CD4-positive, CD25-positive, alpha-beta regulatory T cell (primary cell): Measurements from ENCODE around the gene DHX29. TPM values are rescaled to one million over a fixed set of nuclear protein-coding genes. Genes with fewer than 3 reads are reported as not detected.

Source experiments
- ATAC-seq, 2 donors: fragments of 150-1000 bp; cut with Tn5 transposase; one replicate each; pipeline ENCODE4 v1.10.0; 2021; ENCODE audit warnings: low read depth in 2 of 2, moderate number of reproducible peaks in 2 of 2, moderate library complexity in 1 of 2
- DNase-seq, 3 donors: peaks; one replicate each; pipeline versions ENCODE4 v3.0.0 to v3.0.0-alpha.2; 2012 to 2022; ENCODE audit warnings: mixed read lengths in 1 of 3
- H3K27ac ChIP-seq: one replicate; pipeline ENCODE4 v1.7.0; 2013; ENCODE audit warnings: mild to moderate bottlenecking, low read length; ENCODE audit not compliant: insufficient read depth, poor library complexity, severe bottlenecking
- H3K27me3 ChIP-seq: one replicate; pipeline ENCODE4 v1.7.0; 2013; ENCODE audit warnings: low read length; ENCODE audit not compliant: control insufficient read depth, insufficient read depth
- H3K36me3 ChIP-seq: one replicate; pipeline ENCODE4 v1.7.0; 2013; ENCODE audit warnings: mild to moderate bottlenecking, low read length, moderate library complexity; ENCODE audit not compliant: control insufficient read depth, insufficient read depth
- H3K4me1 ChIP-seq: 2 replicates; pipeline ENCODE4 v1.7.0; 2013; ENCODE audit warnings: mild to moderate bottlenecking, low read length; ENCODE audit not compliant: insufficient read depth, control insufficient read depth, poor library complexity, severe bottlenecking
- H3K4me3 ChIP-seq: one replicate; pipeline ENCODE4 v1.7.0; 2013; ENCODE audit warnings: low read depth, mild to moderate bottlenecking, low read length, moderate library complexity
- H3K9me3 ChIP-seq, 2 experiments: 1 replicate in 1 of 2; 2 replicates in 1 of 2; pipeline ENCODE4 v1.7.0; 2013; ENCODE audit warnings: low read length in 2 of 2, mild to moderate bottlenecking in 1 of 2, moderate library complexity in 1 of 2; ENCODE audit not compliant: control insufficient read depth in 2 of 2
- H3K27ac Mint-ChIP-seq, 3 donors: one replicate each; pipeline ENCODE4 v1.8.0; 2020 to 2022; ENCODE audit warnings: mild to moderate bottlenecking in 3 of 3, mixed read lengths in 3 of 3, moderate library complexity in 2 of 3
- H3K27me3 Mint-ChIP-seq: one replicate; pipeline ENCODE4 v1.8.0; 2022; ENCODE audit warnings: mild to moderate bottlenecking, mixed read lengths
- H3K36me3 Mint-ChIP-seq: one replicate; pipeline ENCODE4 v1.8.0; 2020; ENCODE audit warnings: mixed read lengths
- H3K4me1 Mint-ChIP-seq, 4 donors: one replicate each; pipeline ENCODE4 v1.8.0; 2020 to 2022; ENCODE audit warnings: mixed read lengths in 4 of 4, mild to moderate bottlenecking in 1 of 4
- H3K4me3 Mint-ChIP-seq, 4 donors: one replicate each; pipeline ENCODE4 v1.8.0; 2020 to 2022; ENCODE audit warnings: mild to moderate bottlenecking in 4 of 4, mixed read lengths in 4 of 4, moderate library complexity in 3 of 4
- H3K9me3 Mint-ChIP-seq, 7 donors: one replicate each; pipeline ENCODE4 v1.8.0; 2020 to 2022; ENCODE audit warnings: mixed read lengths in 7 of 7, mild to moderate bottlenecking in 3 of 7, moderate library complexity in 2 of 7
- polyA plus RNA-seq, 4 donors: library from polyadenylated mRNA; unstranded; fragments of 300-500 nt; fragmentation: Illumina TruSeq; gene quantifications; one replicate each; pipeline ENCODE4 v1.2.3, GENCODE V29; 2021
- total RNA-seq: library from RNA; stranded (reverse); gene quantifications from one replicate; pipeline ENCODE4 v1.2.3, GENCODE V29; 2022

The DHX29 gene
- total and polyA plus RNA-seq, 5 donors from 2014 or later, result 12.5 to 28.5 (median 14.8) TPM

- Histone ChIP-seq H3K36me3 (peaks cover 3% of the 10 kb centered on the region), H3K4me1 (no peaks in the 10 kb centered on the region), H3K4me3 (no peak overlapping the region), H3K9me3 (peaks cover 10% of the 10 kb centered on the region in 2 experiments), H3K27me3 (peaks cover 6% of the 10 kb centered on the region), H3K27ac (no peak overlapping the region)
- no peak overlapping the region for H3K27ac Mint-ChIP-seq
- ATAC-seq (no peak), DNase-seq (no peak)
- H3K36me3 Mint-ChIP-seq, result peaks cover 8% of the 10 kb centered on the region
- peaks cover 21% of the 10 kb centered on the region for H3K27me3 Mint-ChIP-seq
- peaks cover 0 to 13% (median 3%) of the 10 kb centered on the region in 7 donors for H3K9me3 Mint-ChIP-seq
- H3K4me3 Mint-ChIP-seq, result no peak overlapping the region
- H3K4me1 Mint-ChIP-seq, result no peaks in the 10 kb centered on the region
Measured at GRCh38 chr5:55250064-55250463, 57.4 kb downstream of the DHX29 start.

GRCh38 chr5:55241746-55242145 is 65.7 kb downstream of the DHX29 start:
- Mint-ChIP-seq H3K4me1 (no peaks in the 10 kb centered on the region), H3K36me3 (no peaks in the 10 kb centered on the region), H3K4me3 (no peak overlapping the region), H3K27ac (no peak overlapping the region), H3K27me3 (peaks cover 50% of the 10 kb centered on the region), H3K9me3 (no peaks in the 10 kb centered on the region)
- DNase-seq (no peak), ATAC-seq (no peak)
- H3K9me3 ChIP-seq, result no peaks in the 10 kb centered on the region
- no peak overlapping the region for H3K4me3 ChIP-seq
- H3K36me3 ChIP-seq, result no peaks in the 10 kb centered on the region
- no peak overlapping the region for H3K27ac ChIP-seq
- H3K27me3 ChIP-seq, result peaks cover 34% of the 10 kb centered on the region
- H3K4me1 ChIP-seq, result no peaks in the 10 kb centered on the region

- Histone ChIP-seq H3K4me1 (peaks cover 25% of the 10 kb centered on the region), H3K36me3 (no peaks in the 10 kb centered on the region), H3K27ac (no peak overlapping the region), H3K4me3 (no peak overlapping the region), H3K27me3 (peaks cover 38% of the 10 kb centered on the region), H3K9me3 (no peaks in the 10 kb centered on the region)
- no peaks in the 10 kb centered on the region for H3K36me3 Mint-ChIP-seq
- DNase-seq, result no peak
- H3K27me3 Mint-ChIP-seq, result peaks cover 70% of the 10 kb centered on the region
- H3K27ac Mint-ChIP-seq, result no peak overlapping the region
- H3K4me3 Mint-ChIP-seq, result no peak overlapping the region
- no peak for ATAC-seq
- H3K4me1 Mint-ChIP-seq, result peaks cover 5 to 20% (median 16%) of the 10 kb centered on the region in 4 donors
- H3K9me3 Mint-ChIP-seq, result peaks cover 0 to 2% (median 0%) of the 10 kb centered on the region in 7 donors
Measured at GRCh38 chr5:55236800-55237199, 70.7 kb downstream of the DHX29 start.

GRCh38 chr5:55234121-55234700 is 73.3 kb downstream of the DHX29 start:
- DNase-seq, result peak in 1 of 3 donors; percentile 11
- H3K4me3 ChIP-seq, result peak overlapping the region; percentile 40
- H3K27ac ChIP-seq, result no peak overlapping the region
- peaks cover 35% of the 10 kb centered on the region for H3K4me1 ChIP-seq
- ATAC-seq, result no peak
- no peaks in the 10 kb centered on the region for H3K36me3 ChIP-seq
- Mint-ChIP-seq H3K4me3 (peak overlapping the region; percentile 81 to 90 (median 85)), H3K27ac (no peak overlapping the region), H3K36me3 (no peaks in the 10 kb centered on the region), H3K27me3 (peaks cover 81% of the 10 kb centered on the region), H3K4me1 (peaks cover 7 to 39% (median 25%) of the 10 kb centered on the region in 4 donors), H3K9me3 (peaks cover 0 to 2% (median 0%) of the 10 kb centered on the region in 7 donors)
- H3K9me3 ChIP-seq, result no peaks in the 10 kb centered on the region
- H3K27me3 ChIP-seq, result peaks cover 49% of the 10 kb centered on the region

GRCh38 chr5:55232985-55233928 is 74.2 kb downstream of the DHX29 start, which contains the start of gene CCNO:
Gene CCNO, minus strand, starts transcription at chr5:55233608. Its CDS starts 85 bp downstream, at chr5:55233523.
- H3K27me3 Mint-ChIP-seq, result peaks cover 83% of the 10 kb centered on the region
- peak within 1 kb of the TSS; percentile 81 to 90 (median 86) for H3K4me3 Mint-ChIP-seq
- Histone ChIP-seq H3K4me1 (peaks cover 35% of the 10 kb centered on the region), H3K36me3 (no peaks in the 10 kb centered on the region), H3K4me3 (peak within 1 kb of the TSS; percentile 72), H3K27me3 (peaks cover 53% of the 10 kb centered on the region), H3K9me3 (no peaks in the 10 kb centered on the region), H3K27ac (no peak within 1 kb of the TSS)
- H3K9me3 Mint-ChIP-seq, result peaks cover 0 to 2% (median 0%) of the 10 kb centered on the region in 7 donors
- no peaks in the 10 kb centered on the region for H3K36me3 Mint-ChIP-seq
- ATAC-seq, result peak; percentile 69 to 73
- DNase-seq, result peak; percentile 22 to 70 (median 53)
- peaks cover 7 to 45% (median 29%) of the 10 kb centered on the region in 4 donors for H3K4me1 Mint-ChIP-seq
- H3K27ac Mint-ChIP-seq, result no peak within 1 kb of the TSS

- H3K27ac Mint-ChIP-seq, result no peak overlapping the region
- peak overlapping the region; percentile 72 for H3K4me3 ChIP-seq
- DNase-seq, result peak in 1 of 3 donors; percentile 9
Measured at GRCh38 chr5:55232271-55232984, 75.1 kb downstream of the DHX29 start.

GRCh38 chr5:55231919-55232270 is 75.6 kb downstream of the DHX29 start:
- peaks cover 44% of the 10 kb centered on the region for H3K4me1 ChIP-seq
- H3K9me3 ChIP-seq, result no peaks in the 10 kb centered on the region
- peaks cover 0 to 4% (median 0%) of the 10 kb centered on the region in 7 donors for H3K9me3 Mint-ChIP-seq
- H3K4me3 Mint-ChIP-seq, result peak overlapping the region; percentile 75 to 87 (median 82)
- no peaks in the 10 kb centered on the region for H3K36me3 Mint-ChIP-seq
- no peak for ATAC-seq
- H3K4me3 ChIP-seq, result peak overlapping the region; percentile 26
- H3K4me1 Mint-ChIP-seq, result peaks cover 7 to 53% (median 34%) of the 10 kb centered on the region in 4 donors
- no peak overlapping the region for H3K27ac ChIP-seq
- no peak overlapping the region for H3K27ac Mint-ChIP-seq
- H3K27me3 Mint-ChIP-seq, result peaks cover 88% of the 10 kb centered on the region
- H3K36me3 ChIP-seq, result no peaks in the 10 kb centered on the region
- H3K27me3 ChIP-seq, result peaks cover 48% of the 10 kb centered on the region
- DNase-seq, result no peak

More at GRCh38 chr5:55232271-55232984, 75.1 kb downstream of the DHX29 start:
- Histone ChIP-seq H3K27me3 (peaks cover 53% of the 10 kb centered on the region), H3K4me1 (peaks cover 39% of the 10 kb centered on the region), H3K9me3 (no peaks in the 10 kb centered on the region), H3K27ac (no peak overlapping the region), H3K36me3 (no peaks in the 10 kb centered on the region)
- peaks cover 91% of the 10 kb centered on the region for H3K27me3 Mint-ChIP-seq
- peak overlapping the region; percentile 75 to 87 (median 82) for H3K4me3 Mint-ChIP-seq
- no peak for ATAC-seq
- peaks cover 0 to 4% (median 0%) of the 10 kb centered on the region in 7 donors for H3K9me3 Mint-ChIP-seq
- peaks cover 7 to 53% (median 33%) of the 10 kb centered on the region in 4 donors for H3K4me1 Mint-ChIP-seq
- no peaks in the 10 kb centered on the region for H3K36me3 Mint-ChIP-seq
